HG03439 (cell line): ENCODE measurements around the gene TBXA2R.

Experiments used
- ATAC-seq: cut with Tn5 transposase; IDR thresholded peaks from one replicate; pipeline ENCODE4 v1.9.1; 2021; ENCODE audit warnings: mild to moderate bottlenecking, moderate library complexity; ENCODE audit not compliant: unreplicated experiment

Gene TBXA2R

GRCh38 chr19:3556978-3557460 lies 49.7 kb downstream of the TBXA2R start:
- ATAC-seq, result peak; percentile 6

GRCh38 chr19:3556423-3556977 lies 50.2 kb downstream of the TBXA2R start:
- ATAC-seq, result no peak

GRCh38 chr19:3555653-3556422 lies 50.8 kb downstream of the TBXA2R start:
- no peak for ATAC-seq

- no peak for ATAC-seq
Measured at GRCh38 chr19:3554254-3555083, 52.2 kb downstream of the TBXA2R start.

GRCh38 chr19:3551792-3552095 lies 54.9 kb downstream of the TBXA2R start:
- ATAC-seq, result no peak

- no peak for ATAC-seq
Measured at GRCh38 chr19:3550947-3551791, 55.5 kb downstream of the TBXA2R start.

- no peak for ATAC-seq
Measured at GRCh38 chr19:3549816-3550215, 56.9 kb downstream of the TBXA2R start.

- ATAC-seq, result no peak
Measured at GRCh38 chr19:3548606-3549005, 58.1 kb downstream of the TBXA2R start.

GRCh38 chr19:3547767-3548282 lies 58.9 kb downstream of the TBXA2R start:
- no peak for ATAC-seq

- no peak for ATAC-seq
Measured at GRCh38 chr19:3547301-3547731, 59.4 kb downstream of the TBXA2R start.

GRCh38 chr19:3546119-3546518 lies 60.6 kb downstream of the TBXA2R start:
- ATAC-seq, result no peak

GRCh38 chr19:3545669-3546034 lies 61.0 kb downstream of the TBXA2R start:
- ATAC-seq, result no peak

- no peak for ATAC-seq
Measured at GRCh38 chr19:3544742-3545668, 61.7 kb downstream of the TBXA2R start.
